K562 (cell line): ENCODE results near the gene ZNF790. TPM values are rescaled to one million over a fixed set of nuclear protein-coding genes. Genes with fewer than 3 reads are reported as not detected.
A peak's percentile ranks its signal among the peaks of the same experiment; 100 is the strongest.

Experiments used
- CBX3 ChIP-seq, 2 experiments: IDR thresholded peaks; 1 replicate in 1 of 2; 2 replicates in 1 of 2; pipeline ENCODE4 v1.6.1; 2012; ENCODE audit warnings: inconsistent platforms in 2 of 2, low read length in 2 of 2, borderline replicate concordance in 1 of 2, control low read depth in 1 of 2
- CSDE1 ChIP-seq, 2 experiments: fragments of 450-650 bp; IDR thresholded peaks; 2 replicates each; pipeline ENCODE4 v1.6.1; 2016; ENCODE audit warnings: mild to moderate bottlenecking in 1 of 2
- E2F5 ChIP-seq: sonication (generic); formaldehyde crosslinking; IDR thresholded peaks from 2 replicates; pipeline ENCODE4 v1.8.0; 2022; ENCODE audit warnings: mild to moderate bottlenecking, missing genetic modification reagents
- ETV5 ChIP-seq: sonication (generic); formaldehyde crosslinking; IDR thresholded peaks from 2 replicates; pipeline ENCODE4 v1.4.0; 2020; ENCODE audit warnings: low read depth, mild to moderate bottlenecking, missing genetic modification reagents
- HMG20B ChIP-seq: fragments of 250-450 bp; sonication (Bioruptor Pico); IDR thresholded peaks from 2 replicates; pipeline ENCODE4 v1.5.0; 2021; ENCODE audit warnings: mild to moderate bottlenecking
- NCOA2 ChIP-seq, 2 experiments: fragments of 450-650 bp; IDR thresholded peaks; 2 replicates each; pipeline ENCODE4 v1.6.1; 2018; ENCODE audit warnings: mild to moderate bottlenecking in 2 of 2, moderate library complexity in 1 of 2; ENCODE audit not compliant: partially characterized antibody in 2 of 2
- ZHX1 ChIP-seq: fragments of 150-350 bp; conservative IDR thresholded peaks from 2 replicates; pipeline ENCODE4 v1.6.1; 2014; ENCODE audit warnings: low read length
- ZNF212 ChIP-seq: fragments of 450-650 bp; formaldehyde crosslinking; IDR thresholded peaks from 2 replicates; pipeline ENCODE4 v1.4.0; 2020; ENCODE audit warnings: mild to moderate bottlenecking
- ZNF23 ChIP-seq: fragments of 250-450 bp; sonication (Bioruptor Pico); IDR thresholded peaks from 2 replicates; pipeline ENCODE4 v1.4.0; 2020; ENCODE audit warnings: mild to moderate bottlenecking
- ZNF407 ChIP-seq: fragments of 450-650 bp; IDR thresholded peaks from 2 replicates; pipeline ENCODE4 v1.6.1; 2016; ENCODE audit warnings: low read depth
- ZNF583 ChIP-seq: fragments of 250-450 bp; sonication (Bioruptor Pico); IDR thresholded peaks from 2 replicates; pipeline ENCODE4 v1.4.0; 2020
- polyA plus RNA-seq, 8 experiments: library from polyadenylated mRNA; depleted of rRNA in 4 of 8; stranded (reverse) in 5 of 8; unstranded in 3 of 8; fragments of >200 nt; fragmentation: Nextera tagmentation in 2 of 8; fragmentation: Illumina TruSeq in 1 of 8; extraction: Ambion mirVana in 2 of 8; extraction: Trizol in 1 of 8; gene quantifications; 2 replicates each; pipeline versions ENCODE4 v1.2.1 to v1.2.3, GENCODE V29; 2011 to 2014; ENCODE audit warnings: inconsistent platforms in 1 of 8, missing spikeins in 1 of 8
- total RNA-seq, 7 experiments: library from RNA; depleted of rRNA in 6 of 7; stranded (reverse); fragments of >200 nt in 6 of 7; fragmentation: Illumina TruSeq in 2 of 7; extraction: Trizol in 2 of 7; gene quantifications; 2 replicates each; pipeline versions ENCODE4 v1.2.1 to v1.2.3, GENCODE V29; 2011 to 2021; ENCODE audit warnings: low replicate concordance in 1 of 7
- TF ChIP-seq, protein P1 (sequence below): sonication (generic); formaldehyde crosslinking; IDR thresholded peaks from 2 replicates; pipeline ENCODE4 v1.8.0; 2022; ENCODE audit warnings: missing genetic modification reagents, mild to moderate bottlenecking, moderate library complexity, borderline replicate concordance
- TF ChIP-seq, protein P2 (sequence below): sonication (generic); formaldehyde crosslinking; IDR thresholded peaks from 2 replicates; pipeline ENCODE4 v1.5.0; 2020; ENCODE audit warnings: missing genetic modification reagents

Gene ZNF790
- total and polyA plus RNA-seq, 9 of the 15 experiments (the other 6 are each of a cell fraction or from before 2014, with no cell fraction given): 0.33 to 1.7 (median 0.53) TPM

DNA sequence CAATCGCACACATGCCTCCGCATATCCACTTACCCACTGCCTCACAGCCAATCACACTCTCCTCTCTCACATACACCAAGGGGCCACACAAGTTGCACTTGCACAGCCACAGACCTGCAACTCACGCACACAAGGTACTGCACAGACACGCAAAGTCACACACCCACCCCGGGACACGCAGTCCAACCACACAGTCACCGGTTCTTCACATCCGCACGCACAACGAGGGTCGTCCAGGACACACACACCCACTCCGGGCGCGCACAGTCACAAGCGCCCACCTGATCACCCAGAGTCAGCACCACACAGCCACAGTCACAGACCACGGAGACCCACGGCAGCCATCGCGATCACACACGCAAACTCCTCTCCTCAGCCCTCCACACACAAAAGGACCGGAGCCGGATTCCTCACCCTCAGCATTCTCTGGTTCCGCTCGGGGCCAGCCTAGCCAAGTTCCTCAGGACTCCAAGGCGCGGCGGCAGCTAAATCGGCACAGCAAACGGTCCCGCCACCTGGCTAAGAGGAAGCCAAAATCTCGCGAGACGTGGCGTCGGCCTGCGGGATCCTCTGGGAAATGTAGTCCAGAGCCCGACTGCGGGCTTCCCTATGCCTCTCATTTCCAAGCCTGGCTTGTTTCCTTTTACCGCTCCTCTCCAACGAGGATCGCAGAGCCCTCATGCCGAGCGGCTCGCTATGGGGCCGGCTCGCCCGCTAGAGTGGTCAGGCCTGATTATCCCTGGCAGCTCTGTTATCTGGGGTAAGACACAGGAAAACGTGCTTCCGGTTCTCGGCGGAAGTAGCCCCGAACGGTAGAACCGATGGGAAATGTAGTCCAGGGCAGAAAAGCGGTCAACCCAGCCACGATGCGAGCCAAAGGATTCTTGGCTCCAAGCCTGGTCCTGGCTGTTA is 65.6 kb downstream of the ZNF790 start, which contains the start of gene ZNF850 (continued):
- 0 out of 2 replicates have a peak, but pooled peaks have one; percentile 60 for TF ChIP-seq ZHX1
- TF ChIP-seq, protein P1, sequence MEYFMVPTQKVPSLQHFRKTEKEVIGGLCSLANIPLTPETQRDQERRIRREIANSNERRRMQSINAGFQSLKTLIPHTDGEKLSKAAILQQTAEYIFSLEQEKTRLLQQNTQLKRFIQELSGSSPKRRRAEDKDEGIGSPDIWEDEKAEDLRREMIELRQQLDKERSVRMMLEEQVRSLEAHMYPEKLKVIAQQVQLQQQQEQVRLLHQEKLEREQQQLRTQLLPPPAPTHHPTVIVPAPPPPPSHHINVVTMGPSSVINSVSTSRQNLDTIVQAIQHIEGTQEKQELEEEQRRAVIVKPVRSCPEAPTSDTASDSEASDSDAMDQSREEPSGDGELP (CRISPR knock-in tag): peak; percentile 61; the same call in 1 of the 2 replicates
- no peak for TF ChIP-seq CSDE1 (IDR thresholded peaks at IDR 0.05)
- no peak for TF ChIP-seq HMG20B
- TF ChIP-seq E2F5 (CRISPR knock-in tag): no peak
- TF ChIP-seq ZNF583 (CRISPR knock-in tag): no peak
- TF ChIP-seq CBX3 (IDR thresholded peaks at IDR 0.05; ENCODE audit: borderline replicate concordance in 1 of 2, low read length in 2 of 2): peak in 1 of 2 experiments; percentile 59; a peak in 1 of 3 replicates
- no peak for TF ChIP-seq NCOA2 (IDR thresholded peaks at IDR 0.05; ENCODE audit: partially characterized antibody in 2 of 2)
- TF ChIP-seq, protein P2, sequence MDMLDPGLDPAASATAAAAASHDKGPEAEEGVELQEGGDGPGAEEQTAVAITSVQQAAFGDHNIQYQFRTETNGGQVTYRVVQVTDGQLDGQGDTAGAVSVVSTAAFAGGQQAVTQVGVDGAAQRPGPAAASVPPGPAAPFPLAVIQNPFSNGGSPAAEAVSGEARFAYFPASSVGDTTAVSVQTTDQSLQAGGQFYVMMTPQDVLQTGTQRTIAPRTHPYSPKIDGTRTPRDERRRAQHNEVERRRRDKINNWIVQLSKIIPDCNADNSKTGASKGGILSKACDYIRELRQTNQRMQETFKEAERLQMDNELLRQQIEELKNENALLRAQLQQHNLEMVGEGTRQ (CRISPR knock-in tag): no peak
- TF ChIP-seq ZNF23 (CRISPR knock-in tag): no peak
- TF ChIP-seq ETV5 (CRISPR knock-in tag): no peak
- TF ChIP-seq ZNF212 (CRISPR knock-in tag): no peak
- no peak for TF ChIP-seq ZNF407
